H1 (cell line): ENCODE data around the gene MICALL1. TPM values are rescaled to one million over a fixed set of nuclear protein-coding genes. Genes with fewer than 3 reads are reported as not detected.

Experiments used
- CTCF ChIA-PET: fragments of 300-600 bp; sonication (Branson Sonifier 250); formaldehyde crosslinking; loops from one replicate; lab custom pipeline; 2021; ENCODE audit not compliant: partially characterized antibody; lab: Charles Lee
- POLR2A ChIA-PET: fragments of 300-600 bp; sonication (Branson Sonifier 250); formaldehyde crosslinking; loops from one replicate; lab custom pipeline; 2021; ENCODE audit warnings: inconsistent platforms; ENCODE audit not compliant: partially characterized antibody; lab: Charles Lee
- DNase-seq, 2 experiments: peaks; one replicate each; pipeline versions ENCODE4 v3.0.0 to v3.0.0-alpha.2; 2010 to 2022; ENCODE audit warnings: low spot score in 2 of 2, low read depth in 1 of 2, mixed read lengths in 1 of 2
- FAIRE-seq: peaks from 2 replicates; lab custom pipeline; 2011; peaks lifted over from hg19 to GRCh38; lab: Jason Lieb, UNC
- H2AFZ ChIP-seq: 2 replicates; pipeline ENCODE4 v1.8.1; 2012; ENCODE audit warnings: low read length, inconsistent platforms
- H2AK5ac ChIP-seq: 2 replicates; pipeline ENCODE4 v1.6.1; 2013; ENCODE audit warnings: low read depth, low read length
- H2BK120ac ChIP-seq: replicated peaks from 2 replicates; pipeline ENCODE3; 2013; ENCODE audit warnings: low read depth, low read length, inconsistent platforms
- H2BK12ac ChIP-seq: 2 replicates; pipeline ENCODE4 v1.6.1; 2013; ENCODE audit warnings: low read depth, low read length
- H2BK15ac ChIP-seq: 2 replicates; pipeline ENCODE4 v1.6.1; 2013; ENCODE audit warnings: low read length
- H2BK20ac ChIP-seq: 2 replicates; pipeline ENCODE4 v1.6.1; 2013; ENCODE audit warnings: low read length
- H2BK5ac ChIP-seq: 2 replicates; pipeline ENCODE4 v1.6.1; 2013; ENCODE audit warnings: low read depth, low read length
- H3K14ac ChIP-seq: 2 replicates; pipeline ENCODE4 v1.6.1; 2013; ENCODE audit warnings: inconsistent platforms; ENCODE audit not compliant: insufficient read length
- H3K18ac ChIP-seq: 2 replicates; pipeline ENCODE4 v1.6.1; 2013; ENCODE audit warnings: low read length; ENCODE audit errors: extremely low read depth
- H3K23ac ChIP-seq: 2 replicates; pipeline ENCODE4 v1.6.1; 2013; ENCODE audit warnings: inconsistent platforms; ENCODE audit not compliant: insufficient read length
- H3K23me2 ChIP-seq: 2 replicates; pipeline ENCODE4 v1.6.1; 2013; ENCODE audit warnings: low read depth, low read length
- H3K27ac ChIP-seq: 2 replicates; pipeline ENCODE4 v1.6.1; 2011; ENCODE audit warnings: low read depth, low read length, inconsistent platforms
- H3K27me3 ChIP-seq, 4 experiments: replicated peaks in 1 of 4; 1 replicate in 1 of 4; 2 replicates in 3 of 4; pipeline versions ENCODE4 v1.6.1 to v1.8.1; 2011 to 2013; ENCODE audit warnings: low read length in 3 of 4, mild to moderate bottlenecking in 3 of 4, inconsistent platforms in 2 of 4, mixed read lengths in 2 of 4, moderate library complexity in 1 of 4; ENCODE audit not compliant: control insufficient read depth in 3 of 4, insufficient read depth in 3 of 4; ENCODE audit errors: extremely low read depth in 1 of 4
- H3K36me3 ChIP-seq, 4 experiments: 2 replicates each; pipeline versions ENCODE4 v1.6.1 to v1.8.1; 2011 to 2013; ENCODE audit warnings: mild to moderate bottlenecking in 4 of 4, low read length in 3 of 4, moderate library complexity in 2 of 4, control low read depth in 1 of 4, inconsistent platforms in 1 of 4; ENCODE audit not compliant: insufficient read depth in 4 of 4, control insufficient read depth in 2 of 4
- H3K4ac ChIP-seq: replicated peaks from 2 replicates; pipeline ENCODE3; 2013; ENCODE audit warnings: low read length, low read depth, mixed read lengths, inconsistent platforms; ENCODE audit not compliant: insufficient read length
- H3K4me1 ChIP-seq, 4 experiments: replicated peaks in 1 of 4; 1 replicate in 1 of 4; 2 replicates in 3 of 4; pipeline versions ENCODE4 v1.6.1 to v1.8.1; 2011 to 2013; ENCODE audit warnings: low read length in 3 of 4, inconsistent platforms in 2 of 4, mixed read lengths in 1 of 4; ENCODE audit not compliant: insufficient read depth in 4 of 4, control insufficient read depth in 3 of 4
- H3K4me2 ChIP-seq, 2 experiments: 2 replicates each; pipeline versions ENCODE4 v1.6.1 to v1.8.1; 2011 to 2013; ENCODE audit warnings: low read depth in 2 of 2, low read length in 2 of 2, control low read depth in 1 of 2, inconsistent platforms in 1 of 2, mild to moderate bottlenecking in 1 of 2; ENCODE audit not compliant: insufficient read depth in 1 of 2
- H3K4me3 ChIP-seq, 4 experiments: fragments of 200-600, 300-600 bp in 1 of 4; sonication (generic), shearing (Covaris generic), sonication (Bioruptor Twin) in 1 of 4; 2 replicates each; pipeline versions ENCODE4 v1.5.1 to v1.8.1; 2011 to 2016; ENCODE audit warnings: low read length in 4 of 4, low read depth in 3 of 4, control low read depth in 2 of 4, inconsistent platforms in 2 of 4, mild to moderate bottlenecking in 2 of 4, mixed read lengths in 1 of 4, moderate library complexity in 1 of 4; ENCODE audit not compliant: insufficient read depth in 2 of 4; ENCODE audit errors: extremely low read depth in 1 of 4
- H3K56ac ChIP-seq: replicated peaks from 2 replicates; pipeline ENCODE3; 2013; ENCODE audit warnings: low read depth, mild to moderate bottlenecking, mixed read lengths, low read length, inconsistent platforms; ENCODE audit not compliant: insufficient read length
- H3K79me1 ChIP-seq: 2 replicates; pipeline ENCODE4 v1.6.1; 2013; ENCODE audit warnings: low read depth, low read length, control low read depth
- H3K79me2 ChIP-seq, 2 experiments: 2 replicates each; pipeline versions ENCODE4 v1.6.1 to v1.8.1; 2012 to 2013; ENCODE audit warnings: low read length in 2 of 2, mild to moderate bottlenecking in 2 of 2, inconsistent platforms in 1 of 2; ENCODE audit not compliant: insufficient read depth in 2 of 2, control insufficient read depth in 1 of 2
- H3K9ac ChIP-seq, 4 experiments: replicated peaks in 1 of 4; 1 replicate in 1 of 4; 2 replicates in 3 of 4; pipeline versions ENCODE4 v1.6.1 to v1.8.1; 2011 to 2013; ENCODE audit warnings: low read depth in 3 of 4, low read length in 3 of 4, control low read depth in 2 of 4, mild to moderate bottlenecking in 2 of 4, moderate library complexity in 2 of 4, inconsistent platforms in 1 of 4; ENCODE audit errors: extremely low read depth in 1 of 4
- H3K9me3 ChIP-seq, 2 experiments: 2 replicates each; pipeline versions ENCODE4 v1.6.1 to v1.8.1; 2012 to 2013; ENCODE audit warnings: mild to moderate bottlenecking in 2 of 2, moderate library complexity in 2 of 2, control low read depth in 1 of 2, inconsistent platforms in 1 of 2, low read depth in 1 of 2, low read length in 1 of 2, mixed read lengths in 1 of 2; ENCODE audit not compliant: insufficient read depth in 2 of 2
- H4K20me1 ChIP-seq, 2 experiments: replicated peaks in 1 of 2; 2 replicates each; pipeline versions ENCODE3 to v1.8.1; 2011 to 2013; ENCODE audit warnings: inconsistent platforms in 2 of 2, low read length in 2 of 2, mild to moderate bottlenecking in 1 of 2; ENCODE audit not compliant: insufficient read depth in 2 of 2, control insufficient read depth in 1 of 2
- H4K5ac ChIP-seq: 2 replicates; pipeline ENCODE4 v1.6.1; 2013; ENCODE audit warnings: low read length, low read depth, mixed read lengths, inconsistent platforms; ENCODE audit not compliant: insufficient read length
- H4K8ac ChIP-seq: 2 replicates; pipeline ENCODE4 v1.8.0; 2013; ENCODE audit warnings: mild to moderate bottlenecking, moderate library complexity, low read length, inconsistent platforms; ENCODE audit not compliant: insufficient read depth; ENCODE audit errors: extremely low read depth
- H4K91ac ChIP-seq: replicated peaks from 2 replicates; pipeline ENCODE3; 2013; ENCODE audit warnings: low read length, mixed read lengths, inconsistent platforms; ENCODE audit not compliant: insufficient read length
- BACH1 ChIP-seq: IDR thresholded peaks from 2 replicates; pipeline ENCODE4 v1.6.1; 2012; ENCODE audit warnings: low read length, improper control_type of control experiment
- BRCA1 ChIP-seq: IDR thresholded peaks from 2 replicates; pipeline ENCODE4 v1.6.1; 2012; ENCODE audit warnings: low read depth, low read length, improper control_type of control experiment
- CEBPB ChIP-seq: IDR thresholded peaks from 2 replicates; pipeline ENCODE4 v1.6.1; 2012; ENCODE audit warnings: low read depth, low read length
- CTCF ChIP-seq, 3 experiments: IDR thresholded peaks; 1 replicate in 2 of 3; 2 replicates in 1 of 3; pipeline versions ENCODE4 v1.5.1 to v1.6.1; 2011; ENCODE audit warnings: low read length in 3 of 3, mild to moderate bottlenecking in 3 of 3, inconsistent platforms in 2 of 3, low read depth in 1 of 3, moderate library complexity in 1 of 3; ENCODE audit not compliant: insufficient read depth in 1 of 3; ENCODE audit errors: control extremely low read depth in 1 of 3
- KDM5A ChIP-seq: fragments of 200-600 bp; IDR thresholded peaks from 2 replicates; pipeline ENCODE4 v1.7.1; 2012; ENCODE audit warnings: mild to moderate bottlenecking, low read length, inconsistent platforms, mixed read lengths
- MAFK ChIP-seq: IDR thresholded peaks from 2 replicates; pipeline ENCODE4 v1.6.1; 2012; ENCODE audit warnings: low read depth, mild to moderate bottlenecking, improper control_type of control experiment, low read length
- POLR2AphosphoS5 ChIP-seq: IDR thresholded peaks from 2 replicates; pipeline ENCODE4 v1.6.1; 2011; ENCODE audit warnings: low read depth, low read length
- RAD21 ChIP-seq, 2 experiments: IDR thresholded peaks in 1 of 2; conservative IDR thresholded peaks in 1 of 2; 2 replicates each; pipeline ENCODE4 v1.6.1; 2011; ENCODE audit warnings: low read depth in 2 of 2, low read length in 2 of 2, improper control_type of control experiment in 1 of 2, inconsistent platforms in 1 of 2, mild to moderate bottlenecking in 1 of 2, moderate library complexity in 1 of 2
- SIX5 ChIP-seq: IDR thresholded peaks from 2 replicates; pipeline ENCODE4 v1.6.1; 2011; ENCODE audit warnings: mild to moderate bottlenecking, low read depth, low read length
- TAF1 ChIP-seq: IDR thresholded peaks from 2 replicates; pipeline ENCODE4 v1.6.1; 2011; ENCODE audit warnings: mild to moderate bottlenecking, low read depth, low read length
- WGBS, 2 experiments: shearing (Covaris generic) in 1 of 2; methylation state at CpG; one replicate each; pipeline versions ENCODE4 v1.1.6 to v1.1.7; 2013 to 2015; ENCODE audit warnings: low lambda C conversion rate in 2 of 2, mixed read lengths in 2 of 2, inconsistent platforms in 1 of 2, low coverage in 1 of 2, missing lambda C conversion rate in 1 of 2; ENCODE audit not compliant: insufficient replicate concordance in 2 of 2, insufficient coverage in 1 of 2, insufficient read length in 1 of 2; ENCODE audit errors: extremely low coverage in 1 of 2, missing lambda C conversion rate in 1 of 2; 5-methylcytosine and 5-hydroxymethylcytosine counted together
- polyA plus RNA-seq, 7 experiments: library from polyadenylated mRNA; depleted of rRNA in 3 of 7; stranded (reverse) in 5 of 7; unstranded in 2 of 7; fragments of >200 nt in 5 of 7; fragments of 200-250 nt in 2 of 7; gene quantifications; 1 replicate in 5 of 7; 2 replicates in 1 of 7; 4 replicates in 1 of 7; pipeline versions ENCODE4 v1.2.1 to v1.2.3, GENCODE V29; 2011 to 2013; ENCODE audit warnings: missing spikeins in 2 of 7, mixed read lengths in 2 of 7
- total RNA-seq: library from RNA; stranded (reverse); fragmentation: NEBNext Ultra II Directional; extraction: Animal tissue kit (Norgen Biotek cat#: 25700); gene quantifications from 2 replicates; pipeline ENCODE4 v1.2.1, GENCODE V29; 2021

MICALL1 gene
- total and polyA plus RNA-seq, 2 of the 8 experiments (the other 6 are each of a cell fraction or from before 2014, with no cell fraction given) = 17.7 to 32.1 TPM

DNA sequence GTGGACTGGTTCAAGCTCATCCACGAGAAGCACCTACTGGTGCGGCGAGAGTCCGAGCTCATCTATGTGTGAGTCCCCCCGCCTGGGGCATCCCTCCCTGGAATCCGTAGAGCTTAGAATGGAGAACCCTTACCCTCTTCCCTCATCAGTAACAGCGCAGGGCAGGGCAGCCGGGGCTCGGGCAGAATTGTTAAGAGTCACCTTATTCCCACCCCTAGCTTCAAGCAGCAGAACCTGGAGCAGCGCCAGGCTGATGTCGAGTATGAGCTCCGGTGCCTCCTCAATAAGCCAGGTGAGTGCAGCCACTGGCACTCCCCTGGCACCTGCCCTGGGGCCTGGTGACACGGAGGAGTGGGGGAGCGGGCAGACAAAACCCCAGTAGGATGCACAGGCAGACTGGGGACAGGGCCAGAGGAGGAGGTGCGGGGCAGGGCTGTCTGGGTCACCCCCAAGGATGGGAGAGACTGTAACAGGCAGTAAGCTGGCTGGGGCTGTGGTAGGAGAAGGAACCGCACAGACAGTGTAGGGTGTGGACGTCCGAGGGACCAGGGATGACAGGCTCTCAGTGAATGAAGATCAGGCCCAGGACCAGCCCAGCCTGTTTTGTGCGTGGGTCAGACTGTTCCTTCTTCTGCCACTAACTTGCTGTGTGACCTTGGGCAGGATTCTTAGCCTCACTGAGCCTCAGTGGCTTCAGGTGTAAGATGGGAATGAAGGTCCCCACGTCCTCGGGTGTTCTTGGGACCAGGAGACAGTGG lies 26.9 kb downstream of the MICALL1 start:
- Histone ChIP-seq H3K4me1 (peaks cover 0 to 5% (median 3%) of the 10 kb centered on the region in 4 experiments; a peak in 5 of 7 replicates), H3K23ac (no peak overlapping the region), H2BK120ac (no peak overlapping the region), H3K9me3 (no peaks in the 10 kb centered on the region), H3K36me3 (peaks cover 0 to 9% (median 4%) of the 10 kb centered on the region in 4 experiments; a peak in 6 of 8 replicates), H3K79me1 (no peaks in the 10 kb centered on the region; the same call in 1 of the 2 replicates), H3K18ac (no peak overlapping the region), H3K27ac (no peak overlapping the region), H3K79me2 (no peaks in the 10 kb centered on the region), H3K4ac (no peak overlapping the region), H3K23me2 (no peaks in the 10 kb centered on the region), H4K20me1 (peaks cover 0 to 12% of the 10 kb centered on the region in 2 experiments), H2BK20ac (no peak overlapping the region), H2BK12ac (0 out of 2 replicates have a peak overlapping the region, but pooled peaks have one; percentile 19), H3K14ac (no peak overlapping the region), H3K4me3 (no peak overlapping the region), H2AK5ac (no peak overlapping the region), H4K5ac (no peak overlapping the region), H4K8ac (no peak overlapping the region; the same call in 1 of the 2 replicates), H3K27me3 (no peaks in the 10 kb centered on the region), H3K4me2 (no peak overlapping the region), H2AFZ (no peak overlapping the region), H2BK15ac (no peak overlapping the region), H4K91ac (no peak overlapping the region), H3K9ac (peak overlapping the region in 1 of 4 experiments; percentile 13; a peak in 1 of 7 replicates), H3K56ac (no peak overlapping the region), H2BK5ac (peak overlapping the region; percentile 6; the same call in 1 of the 2 replicates)
- no peak for DNase-seq
- CTCF ChIA-PET = interaction anchor here (0.6 to 10.4 kb wide), 23 partner anchors 8 to 160 kb away, joined by 3 to 158 read pairs (median 4); partner anchors contain the start of gene GALR3
- 93% methylated on average over 21 of the region's 21 CpGs; no CpG with 5 or more reads in 1 of the 2 experiments for WGBS, 2 experiments
- POLR2A ChIA-PET = interaction anchor here (0.7 to 3.1 kb wide), 6 partner anchors 15 to 116 kb away, joined by 3 to 11 read pairs (median 3); partner anchors contain the start of genes C22orf23 and POLR2F
- no peak for FAIRE-seq
- TF ChIP-seq MAFK (no peak), BACH1 (no peak), POLR2AphosphoS5 (no peak), RAD21 (IDR thresholded peaks at IDR 0.05 in 1 of 2, conservative IDR thresholded peaks at IDR 0.05 in 1 of 2; ENCODE audit: low read depth in 2 of 2, low read length in 2 of 2) (no peak), CEBPB (no peak), KDM5A (no peak), CTCF (IDR thresholded peaks at IDR 0.05; ENCODE audit: control extremely low read depth in 1 of 3, insufficient read depth in 1 of 3, low read depth in 1 of 3, low read length in 3 of 3) (no peak), TAF1 (no peak), SIX5 (no peak), BRCA1 (no peak)
